Brain pericyte (primary cell): ENCODE results near the gene C2CD4B.

Experiments
- DNase-seq: peaks from one replicate; pipeline ENCODE4 v3.0.0-alpha.2; 2012; ENCODE audit warnings: low read depth, low spot score

The C2CD4B gene

DNA sequence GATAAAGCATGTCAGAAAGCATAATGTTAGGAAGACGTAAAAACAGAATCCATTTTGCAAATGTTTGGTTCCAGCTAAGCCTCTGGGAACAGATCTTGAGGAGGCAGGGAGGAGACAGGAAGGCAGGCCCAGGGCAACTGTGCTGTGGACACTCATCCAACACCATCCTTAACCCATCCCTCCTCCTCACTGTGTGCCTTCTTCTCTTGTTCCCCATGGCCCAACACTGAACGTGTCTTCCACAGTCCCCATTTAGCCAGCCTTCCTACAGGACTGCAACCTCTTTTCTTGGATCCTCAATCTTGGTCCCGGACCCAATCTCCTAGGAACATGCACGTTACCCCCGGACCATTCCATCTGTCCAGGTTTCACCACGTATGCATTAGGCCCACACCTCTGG lies 15.4 kb downstream of the C2CD4B start:
- no peak for DNase-seq

DNA sequence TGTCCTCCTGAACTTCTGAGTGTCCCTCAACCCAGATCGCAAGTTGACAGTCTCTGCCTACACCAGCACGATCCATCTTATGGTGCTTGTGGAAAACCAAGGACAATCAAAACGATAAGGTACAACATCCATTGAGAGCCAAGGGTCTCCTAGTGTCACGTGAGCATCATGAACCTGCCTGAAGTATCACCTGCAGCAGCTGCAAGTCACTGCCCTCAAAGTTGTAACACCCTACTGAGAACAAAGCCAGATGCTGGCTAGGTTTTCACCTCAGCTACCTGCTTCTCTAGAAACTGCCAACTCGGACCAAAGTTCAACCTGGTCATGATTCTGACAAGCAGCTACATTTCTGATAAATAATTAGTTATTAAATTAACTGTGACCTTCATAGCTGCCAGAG lies 17.5 kb downstream of the C2CD4B start:
- DNase-seq: no peak

DNA sequence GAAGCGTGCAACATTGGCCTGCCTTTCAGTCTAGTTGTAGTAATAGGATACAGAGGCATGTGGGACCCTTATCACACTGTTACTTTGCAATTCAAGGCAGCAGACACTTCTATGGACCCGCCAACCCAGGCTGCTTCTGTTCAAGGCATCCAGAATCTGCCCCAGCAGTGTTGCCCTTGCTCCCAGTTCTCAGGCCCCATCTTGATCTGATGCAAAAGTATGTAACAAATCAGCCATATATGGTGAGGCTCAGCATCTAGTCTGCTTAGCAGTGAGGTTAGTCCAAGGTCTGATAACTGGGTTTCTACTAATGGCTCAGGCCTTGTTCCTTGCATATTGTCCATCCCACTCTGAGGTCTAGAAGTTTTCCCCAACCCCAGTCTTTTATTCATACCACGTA lies 17.9 kb downstream of the C2CD4B start:
- no peak for DNase-seq

DNA sequence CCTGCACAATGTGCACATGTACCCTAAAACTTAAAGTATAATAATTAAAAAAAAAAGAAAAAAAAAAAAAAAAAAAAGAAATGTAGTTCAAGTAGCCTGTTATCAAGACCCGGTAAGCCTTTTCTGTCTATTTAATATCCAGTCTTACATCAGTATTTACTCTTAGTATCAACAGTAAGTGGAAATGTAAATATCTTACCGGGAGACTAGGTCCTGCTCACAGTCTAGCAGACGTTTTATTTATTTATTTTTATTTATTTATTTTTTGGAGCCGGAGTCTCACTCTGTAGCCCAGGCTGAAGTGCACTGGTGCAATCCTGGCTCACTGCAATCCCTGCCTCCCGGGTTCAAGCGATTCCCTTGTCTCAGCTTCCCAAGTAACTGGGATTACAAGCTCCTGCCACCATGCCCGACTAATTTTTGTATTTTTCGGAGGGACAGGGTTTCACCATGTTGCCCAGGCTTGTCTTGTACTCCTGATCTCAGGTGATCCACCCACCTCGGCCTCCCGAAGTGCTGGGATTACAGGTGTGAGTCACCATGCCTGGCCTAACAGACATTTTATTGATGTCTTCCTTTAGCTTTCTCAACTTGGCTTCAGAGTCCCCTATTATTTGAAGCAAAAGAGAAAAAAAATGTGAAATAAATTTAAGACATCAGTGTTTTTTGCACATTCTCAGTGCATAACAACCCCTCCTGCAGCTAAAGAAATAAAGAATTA lies 19.9 kb downstream of the C2CD4B start:
- no peak for DNase-seq

DNA sequence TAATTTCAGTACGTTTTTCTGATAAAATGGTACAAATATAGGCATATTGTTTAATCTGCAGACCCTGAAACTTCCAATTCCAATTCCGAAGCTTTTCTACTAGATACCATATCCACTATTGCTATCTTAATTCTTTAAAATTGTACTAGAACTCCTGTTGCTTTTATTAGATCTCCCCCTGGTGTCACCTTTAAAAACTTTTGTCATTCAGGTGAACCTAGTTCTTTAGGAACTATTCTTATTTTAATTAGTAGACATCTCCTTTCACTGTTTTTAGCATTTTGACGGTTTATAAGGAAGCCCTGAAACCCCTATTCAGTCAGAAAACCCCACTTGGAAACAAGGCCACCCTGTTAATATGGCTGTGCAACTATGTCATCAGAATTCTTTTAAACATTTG lies 22.3 kb downstream of the C2CD4B start:
- no peak for DNase-seq

DNA sequence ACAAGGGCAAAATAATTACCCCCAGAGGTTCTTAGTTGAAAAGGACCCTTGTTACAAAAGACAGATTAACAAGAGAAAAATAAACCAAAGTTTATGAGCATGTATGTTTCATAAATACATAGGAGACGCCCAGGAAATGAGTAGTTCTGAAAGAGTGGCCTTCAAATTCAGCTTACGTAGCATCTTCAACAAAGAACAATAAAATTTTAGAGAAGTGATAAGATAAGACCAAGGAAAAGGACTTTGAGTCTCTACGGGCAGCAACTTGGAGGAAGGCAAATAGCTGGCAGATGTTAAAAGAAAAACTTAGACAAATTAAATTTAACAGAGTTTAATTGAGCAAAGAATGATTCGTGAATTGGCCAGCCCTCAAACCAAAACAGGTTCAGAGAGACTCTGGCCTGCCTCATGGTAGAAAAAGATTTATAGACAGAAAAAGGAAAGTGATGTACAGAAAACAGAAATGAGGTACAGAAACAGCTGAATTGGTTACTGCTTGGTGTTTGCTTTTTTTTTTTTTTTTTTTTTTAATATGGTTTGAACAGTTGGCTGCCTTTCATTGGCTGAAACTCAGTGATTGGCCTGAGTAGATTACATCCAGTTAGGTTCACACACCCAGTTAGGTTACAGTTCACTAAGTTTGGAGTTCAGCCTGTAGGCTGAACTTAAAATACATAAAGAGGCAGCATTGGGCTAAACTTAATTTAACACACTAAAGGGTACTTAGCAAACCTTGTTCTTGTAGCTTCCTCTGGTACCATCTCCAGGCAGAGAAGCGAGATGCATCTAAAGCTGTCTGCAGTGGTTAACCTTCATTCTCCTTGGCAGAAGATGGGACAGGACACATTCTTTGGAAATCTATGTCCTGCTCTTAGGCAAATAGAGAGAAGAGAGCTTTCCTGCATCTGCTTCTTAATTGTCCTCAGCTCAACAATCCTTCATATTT lies 23.2 kb downstream of the C2CD4B start:
- DNase-seq: no peak

DNA sequence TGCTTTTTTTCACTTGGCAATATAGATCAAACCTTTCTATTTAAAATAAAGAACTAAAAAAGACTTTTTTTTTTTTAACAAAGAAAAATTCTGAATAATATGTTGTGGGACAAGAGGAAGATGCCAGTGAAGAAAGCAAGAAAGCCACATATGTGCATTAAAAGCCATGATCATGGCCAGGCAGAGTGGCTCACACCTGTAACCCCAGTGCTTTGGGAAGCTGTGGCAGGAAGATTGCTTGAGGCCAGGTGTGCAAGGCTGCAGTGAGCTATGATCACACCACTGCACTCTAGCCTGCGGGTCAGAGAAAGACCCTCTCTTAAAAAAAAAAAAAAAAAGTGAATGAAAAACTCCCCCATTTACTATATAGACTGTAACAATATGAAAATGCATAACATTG lies 23.9 kb downstream of the C2CD4B start:
- no peak for DNase-seq

DNA sequence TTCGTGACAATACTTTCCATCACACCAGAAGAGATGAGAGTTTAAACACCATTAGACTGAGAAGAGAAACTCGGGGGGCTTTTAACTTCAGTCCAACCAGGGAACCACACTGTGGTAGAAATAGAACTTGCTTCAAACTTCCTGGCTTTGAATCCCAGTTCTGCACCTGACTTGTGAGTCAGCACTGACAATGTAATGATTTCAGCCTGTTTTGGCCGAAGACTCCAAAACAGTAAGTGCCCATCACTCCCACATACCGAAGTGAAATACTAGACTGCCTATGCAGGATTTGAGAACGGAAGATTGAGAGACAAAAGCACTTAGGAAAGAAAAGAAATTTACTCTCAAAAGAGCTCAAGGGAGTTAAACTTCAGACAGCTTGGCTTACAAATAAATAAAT lies 27.0 kb downstream of the C2CD4B start:
- no peak for DNase-seq

DNA sequence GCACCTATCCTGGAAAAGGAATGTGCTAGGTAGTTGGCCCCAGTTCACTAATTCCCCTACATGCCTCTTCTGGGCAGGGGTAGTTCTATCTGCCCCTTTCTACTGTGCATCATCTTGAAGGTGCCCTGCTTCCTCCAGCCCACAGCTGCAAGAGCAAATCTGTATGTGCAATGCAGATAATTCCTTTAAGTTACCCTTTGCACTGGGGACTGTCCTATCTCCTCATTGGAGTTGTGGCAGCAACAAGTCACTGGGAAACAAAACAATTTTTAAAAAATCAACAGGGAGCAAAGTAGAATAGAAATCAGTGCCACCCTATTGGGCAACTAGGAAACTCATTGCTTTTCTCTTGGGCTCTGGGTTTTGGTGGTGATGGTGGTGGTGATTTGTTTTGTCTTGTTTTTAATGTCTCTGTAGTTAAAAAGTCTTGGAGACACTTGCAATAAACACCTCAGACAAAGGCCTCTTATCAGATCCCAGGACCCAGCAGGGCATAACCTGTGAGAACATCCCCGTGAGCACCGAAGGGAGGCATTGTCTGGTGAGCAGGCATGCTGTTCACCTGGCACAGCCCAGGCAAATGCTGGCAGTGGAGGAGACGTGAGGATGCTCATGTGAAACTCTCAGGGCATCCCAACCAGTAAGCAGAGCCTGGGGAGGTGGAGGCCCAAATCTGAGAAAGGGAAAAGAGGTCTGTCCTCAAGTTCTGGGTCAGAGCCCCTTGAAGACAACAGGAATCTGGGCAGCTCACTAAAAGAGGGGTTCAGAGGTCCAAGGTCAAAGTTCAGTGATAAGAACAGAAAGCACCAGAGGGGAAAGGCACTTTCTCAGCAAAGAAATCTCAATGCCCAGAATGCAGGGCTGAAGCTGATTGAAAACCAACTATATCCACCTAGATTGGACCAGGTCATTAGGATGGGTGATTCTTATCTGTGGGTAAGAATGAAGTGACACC lies 27.9 kb downstream of the C2CD4B start:
- no peak for DNase-seq

DNA sequence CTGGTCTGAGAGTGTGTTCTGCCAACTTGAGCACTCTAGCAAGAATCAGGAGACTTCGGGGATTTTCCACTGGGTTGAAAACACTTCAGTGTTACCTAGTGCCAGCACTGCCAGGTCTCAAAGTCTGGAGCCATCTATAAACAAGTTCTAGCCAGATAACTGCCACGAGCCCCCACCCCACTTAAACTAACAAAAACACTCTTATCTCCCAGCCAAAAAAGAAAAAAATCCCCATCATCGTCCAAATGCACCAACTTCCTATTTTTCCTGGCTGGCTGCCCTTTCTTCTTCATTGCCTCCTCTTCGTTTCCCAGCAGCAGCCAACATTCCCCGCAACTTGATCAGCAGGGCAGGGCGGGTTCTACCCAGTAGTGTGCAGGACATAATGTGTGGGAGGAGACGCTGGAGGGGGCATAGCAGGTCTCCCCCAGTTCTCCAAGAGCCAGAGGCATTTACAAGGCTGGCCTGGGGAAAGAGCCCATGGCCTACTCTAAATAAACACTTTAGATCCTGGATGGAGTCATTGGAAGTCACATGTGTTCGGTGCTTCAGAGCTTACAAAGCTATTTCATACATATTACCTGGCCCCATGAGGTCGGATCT lies 29.5 kb downstream of the C2CD4B start:
- no peak for DNase-seq

DNA sequence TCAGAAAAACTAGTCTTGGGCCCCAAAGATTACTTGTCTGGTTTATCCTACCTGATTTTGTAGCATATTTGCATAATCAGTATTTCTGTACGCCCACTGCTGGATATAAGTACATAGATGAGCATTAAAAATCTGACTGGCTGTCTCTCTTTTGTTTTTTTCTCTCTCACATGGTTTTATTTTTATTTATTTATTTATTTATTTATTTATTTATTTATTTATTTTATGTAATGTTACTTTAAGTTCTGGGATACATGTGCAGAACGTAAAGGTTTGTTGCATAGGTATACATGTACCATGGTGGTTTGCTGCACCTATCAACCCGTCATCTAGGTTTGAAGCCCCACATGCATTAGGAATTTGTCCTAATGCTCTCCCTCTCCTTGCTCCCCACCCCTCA lies 31.9 kb downstream of the C2CD4B start:
- no peak for DNase-seq

DNA sequence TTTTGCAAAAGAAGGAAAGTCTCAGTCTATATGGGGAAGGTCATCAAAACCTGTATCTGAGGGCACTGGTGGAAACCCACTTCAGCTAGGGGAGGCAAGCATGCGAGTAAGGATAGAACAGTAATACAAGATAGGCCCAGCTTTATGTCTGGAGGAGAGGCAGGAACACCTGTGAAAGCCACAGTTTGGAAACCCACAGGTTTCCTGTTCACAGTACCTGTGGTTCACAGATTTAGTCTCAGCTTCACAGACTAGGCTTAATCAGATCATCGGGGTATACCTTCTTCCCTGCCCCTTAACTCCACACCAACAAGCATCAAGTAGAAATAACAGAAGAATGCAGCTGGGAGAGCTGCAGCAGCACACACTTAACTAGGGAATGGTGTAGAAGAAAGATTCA lies 36.2 kb downstream of the C2CD4B start:
- DNase-seq: no peak

DNA sequence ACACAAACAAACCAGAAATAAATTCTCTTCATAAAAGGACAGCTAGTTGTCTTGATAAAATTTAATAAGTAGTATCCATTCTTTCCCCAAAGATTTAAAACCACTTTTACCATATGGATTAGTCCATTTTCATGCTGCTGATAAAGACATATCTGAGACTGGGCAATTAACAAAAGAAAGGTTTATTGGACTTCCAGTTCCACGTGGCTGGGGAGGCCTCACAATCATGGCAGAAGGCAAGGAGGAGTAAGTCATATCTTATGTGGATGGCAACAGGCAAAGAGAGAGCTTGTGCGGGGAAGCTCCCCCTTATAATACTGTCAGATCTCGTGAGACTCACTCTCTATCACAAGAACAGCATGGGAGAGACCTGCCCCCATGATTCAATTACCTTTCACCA lies 38.7 kb downstream of the C2CD4B start:
- no peak for DNase-seq

DNA sequence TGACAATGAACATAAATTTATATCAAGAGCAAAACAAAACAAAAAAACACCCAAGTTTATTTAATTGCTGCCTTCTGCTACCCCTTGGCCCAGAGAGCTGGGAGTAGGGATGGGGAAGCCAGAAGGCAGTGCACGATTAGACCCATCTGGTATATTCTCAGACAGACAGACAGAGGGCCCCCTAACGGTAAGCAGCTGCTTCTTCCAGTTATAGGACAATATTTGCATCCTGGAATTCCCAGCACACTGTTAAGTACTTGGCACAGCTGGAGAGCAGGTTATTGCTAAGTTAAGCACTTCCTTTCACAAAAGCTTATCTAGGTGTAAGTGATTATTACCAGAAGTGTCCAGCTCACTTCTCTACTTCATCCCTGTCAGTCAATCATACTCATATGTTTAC lies 39.3 kb downstream of the C2CD4B start:
- no peak for DNase-seq

DNA sequence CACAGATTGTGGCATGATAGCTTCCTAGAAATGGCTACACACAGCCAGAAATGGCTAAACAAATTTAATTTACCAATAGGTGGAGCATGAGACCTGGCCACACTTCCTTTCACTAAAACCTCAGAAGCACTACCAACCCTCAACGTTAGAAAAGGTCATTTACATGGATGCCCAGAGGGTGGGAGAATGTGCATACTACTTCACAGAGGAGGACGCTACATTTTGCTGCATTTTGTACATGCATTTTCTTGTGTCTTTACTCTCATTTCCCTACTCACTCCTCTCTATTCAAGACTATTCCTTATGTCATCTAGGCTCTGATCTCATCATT lies 40.1 kb downstream of the C2CD4B start:
- DNase-seq: no peak

DNA sequence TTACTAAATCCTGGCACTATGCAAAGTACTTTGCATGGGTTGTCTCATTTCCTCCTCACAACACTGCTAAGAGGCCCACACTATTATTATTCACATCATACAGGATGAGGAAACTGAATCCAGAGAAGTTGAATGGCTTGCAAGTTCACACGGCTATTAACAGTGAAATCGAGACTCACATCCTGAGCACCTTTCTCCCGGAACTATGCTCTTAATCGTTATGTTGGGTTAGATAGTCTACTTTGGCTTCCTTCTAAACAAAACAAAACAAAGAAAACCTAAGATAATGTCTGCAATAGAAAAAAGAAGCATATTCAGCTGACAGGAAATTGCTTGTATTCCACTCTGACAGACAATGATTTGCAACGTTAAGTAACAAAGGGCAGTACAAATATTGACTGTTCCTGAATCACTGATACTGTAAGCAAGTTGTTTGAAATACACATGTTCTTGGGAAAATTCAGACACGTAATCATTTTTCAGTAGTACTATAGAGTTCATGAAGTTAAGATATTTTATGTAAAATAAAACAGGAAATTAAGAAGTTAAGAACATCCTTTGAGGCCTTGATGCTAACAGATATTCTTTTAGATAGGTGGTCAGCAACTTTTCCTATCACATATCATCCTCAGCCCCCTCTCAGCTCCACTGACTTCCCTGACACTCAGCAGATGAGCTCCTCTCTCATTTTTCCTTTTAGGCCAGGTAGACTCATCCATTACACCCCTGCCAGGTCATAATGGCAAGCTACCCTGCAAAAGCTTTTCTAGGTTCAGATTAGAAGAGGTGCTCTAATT lies 40.7 kb downstream of the C2CD4B start:
- no peak for DNase-seq

DNA sequence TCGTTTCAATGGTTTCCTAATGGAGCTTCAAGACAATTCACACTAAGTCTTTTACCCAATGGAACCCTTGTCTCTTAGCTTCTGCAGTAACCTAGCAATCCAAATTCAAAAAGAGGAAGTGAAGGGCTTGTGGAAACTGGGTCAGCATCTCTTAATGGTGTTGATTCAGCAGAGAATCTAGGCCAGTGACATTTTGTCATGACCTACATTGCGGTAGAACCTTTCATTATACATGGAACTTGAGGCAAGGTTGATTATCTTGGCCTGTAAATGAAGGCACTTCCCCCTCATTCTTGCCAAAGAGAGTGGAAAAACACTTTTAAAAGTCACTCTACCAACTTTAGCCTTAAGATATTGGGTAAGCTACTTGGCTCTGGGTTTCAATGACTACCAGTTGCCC lies 42.8 kb downstream of the C2CD4B start:
- no peak for DNase-seq

DNA sequence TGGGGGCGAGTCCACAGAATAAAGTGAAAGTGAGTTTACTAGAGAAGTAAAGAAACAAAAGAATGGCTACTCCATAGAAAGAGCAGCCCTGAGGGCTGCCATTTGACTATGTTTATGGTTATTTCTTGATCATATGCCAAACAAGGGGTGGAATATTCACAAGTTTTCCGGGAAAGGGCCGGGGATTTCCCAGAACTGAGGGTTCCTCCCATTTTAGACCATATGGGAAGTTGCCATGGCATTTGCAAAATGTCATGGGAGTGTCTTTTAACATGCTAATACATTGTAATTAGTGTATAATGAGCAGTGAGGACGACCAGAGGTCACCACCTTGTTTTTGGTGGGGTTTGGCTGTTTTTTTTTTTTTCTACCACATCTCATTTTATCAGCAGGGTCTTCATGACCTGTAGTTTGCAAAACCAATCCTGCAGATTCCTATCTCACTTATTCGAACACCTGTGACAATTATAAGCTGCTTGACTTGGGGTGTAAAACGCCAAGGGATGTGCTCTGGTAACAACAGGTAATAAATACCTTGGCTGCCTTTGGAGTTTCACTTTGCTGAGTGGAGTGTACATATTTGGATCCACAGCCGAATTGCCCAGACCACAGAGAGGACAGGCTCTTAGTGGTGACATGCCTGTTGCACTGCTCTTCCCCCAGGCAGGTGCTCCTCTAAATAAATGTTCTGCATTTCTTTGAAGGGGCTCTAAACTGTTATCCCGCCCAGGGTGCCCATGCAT lies 43.6 kb downstream of the C2CD4B start:
- DNase-seq: no peak

DNA sequence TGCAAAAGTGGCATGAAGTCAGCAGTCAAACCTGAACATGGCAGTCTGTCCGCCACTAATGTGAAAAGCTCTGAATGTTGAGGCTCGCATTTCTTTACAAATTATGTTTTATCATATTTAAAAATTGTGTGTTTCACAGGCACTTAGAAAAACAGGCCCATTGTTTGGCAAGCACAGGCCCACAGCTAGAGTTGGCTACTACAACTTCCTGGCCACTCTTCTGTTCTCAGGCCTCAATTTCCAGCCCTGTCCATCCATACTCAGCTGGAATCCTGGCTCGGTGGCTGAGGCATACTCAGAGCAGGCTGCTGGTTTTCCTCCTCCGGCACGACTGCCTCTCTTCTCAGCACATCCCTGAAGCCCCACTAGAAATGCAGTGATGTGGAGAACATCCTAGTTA lies 44.3 kb downstream of the C2CD4B start:
- no peak for DNase-seq

DNA sequence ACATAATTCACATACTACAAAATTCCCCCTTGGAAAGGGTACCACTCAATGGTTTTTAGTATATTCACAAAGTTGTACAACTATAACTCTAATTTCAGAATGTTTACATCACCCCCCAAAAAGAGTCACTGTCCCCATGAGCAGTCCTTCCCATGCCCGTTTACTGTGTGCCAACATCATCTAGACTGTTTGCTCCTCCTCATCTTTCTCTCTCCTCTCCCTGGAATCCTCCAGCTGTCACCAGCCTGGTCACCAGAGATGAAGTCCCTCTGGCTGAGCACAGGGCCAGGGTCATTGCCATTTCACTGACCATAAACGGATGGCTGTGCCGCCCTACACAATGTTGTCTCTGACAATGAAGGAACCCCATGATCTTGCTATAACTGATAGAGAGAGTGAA lies 45.2 kb downstream of the C2CD4B start:
- DNase-seq: no peak
